SW480 (cell line): ENCODE data around the gene CPA1.

Experiments used
- DNase-seq: peaks from one replicate; pipeline ENCODE4 v3.0.0-alpha.2; 2016; ENCODE audit warnings: low spot score

CPA1 gene

DNA sequence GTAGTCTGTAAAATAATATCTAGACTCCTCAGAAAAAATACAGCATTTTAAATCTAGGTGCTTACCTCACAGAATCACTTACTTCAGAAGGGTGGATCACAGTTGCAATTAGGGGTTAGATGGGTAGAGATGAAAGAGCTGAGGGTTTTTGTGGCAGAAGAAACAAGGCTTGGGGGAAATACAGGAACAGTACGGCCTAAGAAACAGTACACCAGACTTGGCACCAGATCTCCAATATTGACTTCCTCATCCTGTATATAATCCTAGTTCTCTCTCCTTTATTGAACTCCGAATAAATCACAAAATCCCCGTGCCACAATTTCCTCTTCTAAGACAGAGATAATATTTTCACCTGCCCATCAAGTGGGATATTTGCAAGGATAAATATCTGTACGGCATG lies 46.3 kb downstream of the CPA1 start:
- no peak for DNase-seq

- no peak for DNase-seq
These were observed 48.7 kb downstream of the CPA1 start for GRCh38 chr7:130429019-130429418.

DNA sequence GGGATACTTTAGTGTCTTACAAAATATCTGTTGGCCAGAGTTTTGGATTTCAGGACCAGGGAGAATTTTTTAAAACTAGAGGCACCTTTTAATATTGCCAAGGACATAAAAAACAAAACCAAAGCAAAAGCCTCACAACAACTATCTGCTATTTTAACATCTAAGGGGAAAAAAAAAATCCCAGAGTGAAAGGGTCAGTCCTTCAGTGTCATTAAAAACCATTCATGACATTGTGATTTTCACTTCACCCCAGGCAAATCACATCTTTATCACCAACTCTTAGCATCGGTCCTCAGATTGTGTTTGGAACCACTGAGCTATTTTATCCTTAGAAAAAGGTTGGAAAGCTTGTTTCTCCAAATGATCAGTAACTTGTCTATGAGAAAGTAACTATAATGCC lies 49.8 kb downstream of the CPA1 start:
- no peak for DNase-seq

- no peak for DNase-seq
These were observed 50.8 kb downstream of the CPA1 start for GRCh38 chr7:130430841-130431666.

DNA sequence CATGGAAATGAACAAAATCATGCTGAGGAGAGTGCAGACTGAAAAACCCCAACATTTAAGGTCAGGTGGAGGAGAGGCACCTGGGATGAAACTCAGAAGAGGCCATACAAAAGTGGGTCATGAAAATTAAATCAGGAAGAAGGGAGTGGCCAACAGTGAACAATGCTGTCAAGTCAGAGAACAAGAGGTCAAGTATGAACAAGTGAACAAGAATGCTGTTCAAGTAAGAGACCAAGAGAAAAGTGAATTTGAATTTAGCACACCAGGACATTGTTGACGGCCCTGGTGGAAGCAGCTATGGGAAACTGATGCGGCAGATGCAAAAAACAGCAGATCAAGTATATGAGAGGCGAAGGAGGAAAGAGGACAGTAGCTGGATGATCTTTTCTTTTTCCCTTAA lies 52.6 kb downstream of the CPA1 start:
- DNase-seq: no peak

- DNase-seq: no peak
These were observed 53.0 kb downstream of the CPA1 start for GRCh38 chr7:130433301-130433700.

DNA sequence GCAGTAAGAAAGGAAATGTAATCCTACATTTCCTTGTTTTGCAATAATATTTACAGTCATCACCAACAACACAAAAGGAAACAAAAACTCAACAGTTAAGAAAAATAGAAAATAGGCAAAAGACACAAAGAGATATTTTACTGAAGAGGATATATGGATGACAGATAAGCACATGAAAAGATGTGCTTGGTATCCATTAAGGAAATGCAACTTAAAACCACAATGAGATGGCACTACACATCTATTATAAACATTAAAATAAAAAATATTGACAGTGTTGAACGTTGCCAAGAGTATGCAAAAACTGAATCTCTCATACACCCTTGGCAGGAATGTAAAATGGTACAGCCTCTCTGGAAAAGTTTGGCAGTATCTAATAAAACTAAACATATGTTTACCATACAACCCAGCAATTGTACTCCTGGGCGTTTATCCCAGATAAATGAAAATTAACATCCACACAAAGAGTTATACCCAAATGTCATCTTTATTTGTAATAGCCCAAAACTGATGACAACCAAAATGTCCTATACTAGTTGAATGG lies 55.1 kb downstream of the CPA1 start:
- no peak for DNase-seq

GRCh38 chr7:130436253-130436652 lies 56.0 kb downstream of the CPA1 start:
- no peak for DNase-seq
